Measurements from ENCODE around the gene CAP2.

Gene CAP2

DNA sequence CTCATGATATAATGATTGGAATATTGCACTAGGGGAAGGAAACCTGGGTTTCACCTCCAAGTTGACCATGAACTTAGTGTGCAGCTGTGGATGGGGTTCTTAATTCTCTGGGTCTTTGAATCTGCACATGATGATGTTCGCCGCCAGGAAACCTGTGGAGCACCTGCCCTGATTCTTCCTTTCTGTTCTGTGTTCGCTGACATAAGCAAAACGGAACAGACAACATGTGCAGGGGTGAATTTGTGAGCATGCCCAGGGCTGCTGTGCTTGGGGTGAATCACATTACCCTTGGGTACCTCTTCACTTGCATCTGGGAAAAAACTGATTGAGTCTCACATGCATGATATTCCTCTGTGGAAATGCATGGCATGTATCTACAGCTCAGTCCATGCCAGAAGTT is 48.8 kb downstream of the CAP2 start:
- DNase-seq: no peak

GRCh38 chr6:17446713-17447112 is 53.3 kb downstream of the CAP2 start:
- DNase-seq: no peak

DNA sequence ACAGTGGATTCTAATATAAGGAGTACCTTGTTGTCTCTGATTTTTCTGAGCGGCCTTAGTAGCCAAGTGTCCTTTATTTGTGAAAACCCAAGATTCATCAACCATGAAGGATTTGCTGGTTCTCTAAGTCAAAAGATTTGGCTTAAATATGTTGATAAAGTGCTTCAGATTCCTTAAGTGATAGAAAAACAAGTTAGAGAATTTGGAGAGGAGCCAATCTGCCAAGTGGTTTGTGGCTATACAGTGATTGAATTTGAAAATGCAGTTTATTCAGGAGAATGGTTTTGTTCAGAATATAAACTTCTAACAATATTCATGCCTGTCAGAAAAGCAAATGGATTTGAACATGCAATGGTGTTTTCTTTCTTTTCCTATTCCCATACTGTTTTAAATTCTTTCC is 54.8 kb downstream of the CAP2 start:
- no peak for DNase-seq

- DNase-seq: no peak
Observed at GRCh38 chr6:17450397-17450796, 57.0 kb downstream of the CAP2 start.

DNA sequence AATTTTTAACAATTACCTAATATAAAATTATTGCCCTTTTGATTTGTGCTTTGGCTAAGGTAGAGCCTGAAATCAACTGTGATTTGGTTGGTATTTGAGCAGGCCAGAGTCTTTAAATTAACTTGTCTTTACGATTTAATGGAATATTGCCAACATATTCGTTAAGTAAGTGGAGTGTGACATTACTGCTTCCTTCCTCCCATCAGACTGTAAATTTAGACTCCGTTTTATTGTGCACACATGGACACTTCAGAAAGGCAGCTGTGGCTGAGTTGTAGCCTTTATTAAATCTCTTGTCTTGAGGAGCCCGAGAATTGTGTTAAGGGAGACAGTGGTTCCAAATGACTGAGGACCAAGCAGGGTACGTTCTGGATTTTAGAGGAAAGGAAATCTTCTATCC is 57.4 kb downstream of the CAP2 start:
- no peak for DNase-seq

GRCh38 chr6:17452096-17452495 is 58.7 kb downstream of the CAP2 start:
- no peak for DNase-seq

DNA sequence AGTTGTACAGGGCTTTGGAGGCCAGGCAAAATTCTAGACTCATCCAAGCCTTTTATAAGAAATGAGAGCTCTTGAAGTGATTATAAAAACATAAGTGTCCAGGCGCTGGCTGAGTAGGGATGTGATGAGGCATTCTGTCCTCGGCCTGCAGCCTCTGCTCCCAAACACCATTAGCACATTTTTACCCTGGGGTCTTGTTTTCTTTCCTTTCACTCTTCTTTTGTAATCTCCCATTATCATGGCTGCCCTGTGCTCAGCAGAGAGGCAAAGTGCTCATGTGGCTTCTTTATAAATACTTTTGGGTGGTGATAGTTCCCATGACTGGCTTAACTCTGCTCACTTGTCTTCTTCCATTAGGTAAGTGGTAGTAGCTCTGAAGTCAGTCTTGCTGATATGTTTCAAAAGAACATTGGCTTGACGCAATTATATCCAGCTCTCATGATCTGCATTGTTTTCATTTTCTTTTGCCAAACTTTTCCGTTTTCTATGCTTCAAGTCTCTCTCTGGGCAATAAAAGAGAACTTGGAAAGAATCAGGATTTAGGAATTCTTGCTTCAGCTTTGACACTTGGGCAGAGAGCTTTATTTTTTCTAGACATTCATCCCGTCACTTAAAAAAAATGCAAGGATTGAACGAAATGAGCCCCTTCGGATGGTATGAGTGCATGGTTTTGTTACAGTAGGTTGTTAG is 61.1 kb downstream of the CAP2 start:
- no peak for DNase-seq

- DNase-seq: no peak
Observed at GRCh38 chr6:17455919-17456318, 62.5 kb downstream of the CAP2 start.

DNA sequence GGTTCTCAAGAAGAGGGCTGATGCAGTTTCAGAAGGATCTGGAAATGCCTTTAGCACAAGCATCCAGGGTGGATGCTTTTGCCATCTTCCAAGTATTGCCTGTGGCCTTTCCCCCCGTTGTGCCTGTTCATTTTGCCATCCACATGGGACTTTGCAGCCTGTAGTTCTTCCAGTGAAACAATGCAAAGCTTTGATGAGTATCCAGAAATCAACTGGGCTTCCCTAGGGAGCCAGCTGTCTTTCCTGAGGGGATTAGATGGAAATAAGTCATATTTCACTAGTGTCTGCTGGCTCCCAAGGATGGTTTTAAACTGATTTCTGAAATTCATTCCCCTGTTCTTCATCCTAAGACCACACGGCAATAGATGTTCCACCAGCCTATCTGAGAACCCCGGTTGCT is 63.3 kb downstream of the CAP2 start:
- no peak for DNase-seq

DNA sequence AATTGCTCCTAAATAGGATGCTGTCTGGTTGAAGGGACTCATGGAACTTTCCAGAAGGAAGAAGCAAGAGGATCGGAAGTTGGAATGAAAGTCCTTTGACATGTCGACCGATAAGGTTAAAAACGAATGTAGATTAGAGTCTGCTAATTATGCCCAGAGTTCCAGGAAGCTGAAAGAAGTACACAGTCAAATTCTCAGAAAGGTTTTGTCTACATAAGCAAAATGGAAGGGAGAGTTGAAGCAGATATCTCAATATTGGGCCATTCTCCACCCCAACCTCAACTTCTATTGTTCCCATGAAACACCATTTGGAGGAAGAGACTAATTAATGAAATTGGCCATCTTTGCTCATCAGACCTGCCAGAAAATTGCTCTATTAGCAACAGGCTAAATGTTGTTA is 64.0 kb downstream of the CAP2 start:
- no peak for DNase-seq

- DNase-seq: no peak
Observed at GRCh38 chr6:17457956-17458355, 64.6 kb downstream of the CAP2 start.

DNA sequence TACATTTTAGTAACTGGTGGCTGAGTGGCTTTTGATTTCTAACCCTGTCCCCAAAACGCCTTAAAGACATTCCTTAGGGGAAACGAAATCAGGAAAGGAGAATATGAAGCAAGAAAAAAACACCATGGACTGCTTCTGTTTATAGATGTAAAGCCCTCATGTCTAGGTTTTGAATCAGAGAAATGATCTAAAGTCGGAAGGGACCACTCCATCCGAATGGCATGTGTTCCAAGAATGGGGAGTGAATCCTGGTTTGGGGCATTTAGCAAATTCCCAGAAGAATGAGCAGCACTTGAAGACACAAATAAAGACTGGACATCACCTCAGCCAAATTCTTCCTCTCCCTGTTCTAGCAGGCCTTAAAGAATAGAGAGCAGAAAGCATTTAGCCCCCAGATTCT is 65.6 kb downstream of the CAP2 start:
- DNase-seq: no peak

DNA sequence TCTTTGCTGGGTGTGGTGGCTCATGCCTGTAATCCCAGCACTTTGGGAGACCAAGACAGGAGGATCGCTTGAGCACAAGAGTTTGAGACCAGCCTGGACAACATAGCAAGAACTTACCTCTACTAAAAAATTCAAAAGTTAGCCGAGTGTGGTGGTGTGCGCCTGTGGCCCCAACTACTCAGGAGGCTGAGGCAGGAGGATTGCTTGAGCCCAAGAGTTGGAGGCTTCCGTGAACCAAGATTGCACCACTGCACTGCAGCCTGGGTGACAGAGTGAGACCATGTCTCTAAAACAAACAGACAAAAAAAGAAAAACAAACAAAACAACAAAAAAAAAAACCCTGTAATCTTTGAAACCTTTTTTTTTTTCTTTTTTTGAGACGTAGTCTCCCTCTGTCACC is 67.5 kb downstream of the CAP2 start:
- no peak for DNase-seq

GRCh38 chr6:17466147-17466546 is 72.8 kb downstream of the CAP2 start:
- DNase-seq: no peak

DNA sequence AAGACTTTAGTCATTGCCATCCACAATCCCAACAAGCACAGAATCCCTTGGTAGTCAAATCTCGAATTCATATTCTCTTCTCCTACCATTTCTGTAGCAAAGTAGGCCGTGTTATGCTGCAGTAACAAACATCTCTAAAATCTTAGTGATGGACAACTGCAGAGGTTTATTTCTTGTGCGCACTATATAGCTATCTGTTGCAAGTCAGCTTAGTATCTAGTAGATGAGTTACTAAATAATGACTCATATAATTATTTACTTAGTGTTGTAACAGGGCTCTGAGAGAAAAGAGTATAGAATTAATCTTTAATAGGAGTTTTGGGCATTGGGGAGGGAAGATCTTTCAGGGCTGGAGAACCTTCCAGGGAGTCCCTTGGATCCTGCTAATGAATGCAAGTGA is 73.3 kb downstream of the CAP2 start:
- no peak for DNase-seq

GRCh38 chr6:17469006-17469832 is 75.8 kb downstream of the CAP2 start:
- no peak for DNase-seq

DNA sequence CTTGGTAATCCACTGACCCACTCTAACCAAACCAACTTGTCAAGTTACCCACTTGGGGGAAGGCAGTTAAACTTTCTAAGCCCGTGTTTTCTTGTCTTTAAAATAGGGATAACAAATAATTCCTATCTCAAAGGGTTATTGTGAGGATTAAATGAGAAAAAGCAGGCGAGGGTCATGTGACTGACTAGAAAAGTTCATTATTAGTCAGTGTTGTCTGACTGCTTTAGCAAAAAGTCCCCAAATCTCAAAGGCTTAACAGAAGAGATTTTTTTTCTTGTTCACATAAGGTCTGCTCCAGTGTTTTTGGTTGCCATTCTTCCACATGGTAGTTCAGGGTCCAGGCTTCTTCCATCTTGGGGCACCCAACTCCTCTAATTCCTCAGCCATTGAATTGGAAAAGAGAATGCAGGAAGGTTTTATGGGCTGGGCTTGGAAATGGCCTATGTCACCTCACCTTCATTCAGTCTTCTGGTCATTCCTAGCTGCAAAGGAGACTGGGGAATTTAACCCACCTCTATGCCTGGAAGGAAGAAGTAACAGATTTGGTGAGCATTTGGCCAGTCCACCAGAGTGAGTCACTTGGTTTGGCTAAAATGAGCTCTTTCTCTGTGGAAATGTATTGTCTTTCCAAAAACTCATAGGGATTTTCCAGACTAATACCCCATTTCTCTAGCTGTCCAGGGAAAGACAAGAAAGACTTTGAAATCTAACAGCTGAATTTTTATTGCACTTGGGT is 77.0 kb downstream of the CAP2 start:
- no peak for DNase-seq

DNA sequence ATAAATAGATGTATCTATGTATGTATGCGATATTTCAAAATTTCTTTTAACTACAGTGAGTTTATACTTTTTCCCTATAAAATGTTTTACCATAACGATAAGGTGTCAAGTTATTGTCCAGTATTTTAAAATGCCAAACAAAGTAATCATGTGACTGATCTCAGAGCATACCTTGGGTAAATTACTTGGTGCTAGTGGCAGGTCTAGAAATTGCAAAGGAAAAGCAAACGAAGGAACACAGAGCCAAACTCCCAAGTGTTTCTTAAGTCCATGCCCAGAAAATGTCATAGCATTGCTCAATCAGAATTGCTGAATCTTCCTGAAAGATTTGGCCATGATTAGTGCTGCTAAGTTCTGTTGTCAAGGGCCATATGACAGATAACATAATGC is 77.5 kb downstream of the CAP2 start:
- no peak for DNase-seq

GRCh38 chr6:17472653-17473183 is 79.3 kb downstream of the CAP2 start:
- no peak for DNase-seq

- no peak for DNase-seq
Observed at GRCh38 chr6:17473554-17473953, 80.2 kb downstream of the CAP2 start.

GRCh38 chr6:17474289-17474688 is 80.9 kb downstream of the CAP2 start:
- no peak for DNase-seq

GRCh38 chr6:17475606-17476244 is 82.3 kb downstream of the CAP2 start:
- no peak for DNase-seq

- DNase-seq: no peak
Observed at GRCh38 chr6:17476511-17476910, 83.1 kb downstream of the CAP2 start.

All from CD4-positive, alpha-beta T cell treated with Interleukin-6 for 4 hours (primary cell).